HG03460 (cell line): ENCODE results near the gene MOV10L1.

Experiments
- ATAC-seq: cut with Tn5 transposase; IDR thresholded peaks from one replicate; pipeline ENCODE4 v1.9.1; 2021; ENCODE audit not compliant: unreplicated experiment

MOV10L1 gene

GRCh38 chr22:50089682-50090411, at the start of gene MOV10L1:
MOV10L1 (plus strand) TSS chr22:50090006; CDS start chr22:50090089, 83 bp downstream.
- ATAC-seq: no peak

- no peak for ATAC-seq
These were observed 49.1 kb upstream of the MOV10L1 start for GRCh38 chr22:50040717-50041116.

DNA sequence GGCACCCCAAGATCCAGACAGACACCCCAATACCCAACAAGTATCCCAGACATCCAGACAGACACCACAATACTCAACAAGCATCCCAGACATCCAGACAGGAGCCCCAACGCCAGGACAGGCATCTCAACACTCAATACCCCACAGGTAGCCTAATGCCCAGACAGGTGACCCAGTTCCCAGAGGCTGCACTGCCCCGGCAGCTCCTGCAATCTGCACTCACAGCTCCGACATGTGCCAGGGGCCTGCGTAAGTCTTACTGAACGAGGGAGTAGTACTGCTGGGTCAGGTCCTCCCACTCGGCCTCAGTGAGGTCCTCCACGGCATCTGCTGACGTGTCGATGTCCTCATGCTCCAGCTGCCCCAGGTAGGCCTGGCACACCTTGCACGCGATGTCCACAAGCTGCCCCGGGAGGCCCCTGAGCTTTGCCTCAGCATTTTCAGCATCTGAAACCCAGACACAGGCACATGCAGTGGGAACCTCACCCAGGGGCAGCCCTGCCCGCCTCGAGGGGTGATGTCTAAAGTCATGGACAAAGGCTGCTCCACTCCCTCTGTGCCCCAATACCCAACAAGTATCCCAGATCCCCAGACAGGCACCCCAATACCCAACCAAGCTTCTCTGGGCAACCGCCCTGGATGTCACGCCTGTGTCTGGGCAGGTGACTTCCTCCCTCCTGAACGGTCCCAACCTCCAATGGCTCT, 48.3 kb upstream of the MOV10L1 start:
- no peak for ATAC-seq

GRCh38 chr22:50044485-50045118, 45.2 kb upstream of the MOV10L1 start:
- no peak for ATAC-seq

DNA sequence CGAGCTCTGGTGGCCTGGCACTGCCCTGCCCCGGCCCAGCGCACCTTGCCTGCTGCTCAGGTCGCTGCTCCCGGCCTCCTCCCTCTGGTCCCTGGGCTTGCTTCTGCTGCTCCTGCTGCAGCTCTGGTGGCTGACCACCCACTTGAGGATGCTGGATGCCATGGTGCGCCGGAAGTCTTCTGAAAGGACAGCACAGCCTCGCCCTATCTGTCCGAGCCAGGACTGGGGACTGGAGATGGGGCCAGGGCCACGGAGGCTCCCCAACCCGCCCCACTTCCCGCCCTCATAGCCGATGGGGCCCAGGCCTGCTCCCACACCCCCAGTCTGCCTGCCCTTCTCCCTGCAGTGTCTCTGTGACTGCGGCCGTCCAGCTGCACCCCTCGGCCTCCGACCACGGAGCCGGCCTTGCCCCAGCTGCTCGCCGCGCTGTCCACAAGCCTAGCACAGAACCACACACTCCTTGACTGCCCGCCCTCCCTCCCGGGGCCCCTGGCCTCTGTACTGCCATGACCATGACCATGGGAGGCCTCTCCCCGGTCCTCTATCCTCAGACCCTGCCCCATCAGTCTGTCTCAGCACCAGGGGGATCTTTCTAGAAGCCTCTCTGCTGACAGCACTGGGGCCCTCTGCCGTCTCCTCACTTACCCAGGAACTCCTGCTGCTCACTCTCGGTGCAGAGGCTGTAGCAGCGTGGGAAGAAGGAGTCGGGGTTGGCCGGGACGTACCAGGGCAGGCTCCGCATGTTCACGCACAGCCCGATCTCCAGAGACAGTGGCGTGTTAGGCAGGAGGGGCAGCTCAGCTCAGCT, 44.4 kb upstream of the MOV10L1 start:
- ATAC-seq: no peak

GRCh38 chr22:50046019-50046415, 43.8 kb upstream of the MOV10L1 start:
- no peak for ATAC-seq

DNA sequence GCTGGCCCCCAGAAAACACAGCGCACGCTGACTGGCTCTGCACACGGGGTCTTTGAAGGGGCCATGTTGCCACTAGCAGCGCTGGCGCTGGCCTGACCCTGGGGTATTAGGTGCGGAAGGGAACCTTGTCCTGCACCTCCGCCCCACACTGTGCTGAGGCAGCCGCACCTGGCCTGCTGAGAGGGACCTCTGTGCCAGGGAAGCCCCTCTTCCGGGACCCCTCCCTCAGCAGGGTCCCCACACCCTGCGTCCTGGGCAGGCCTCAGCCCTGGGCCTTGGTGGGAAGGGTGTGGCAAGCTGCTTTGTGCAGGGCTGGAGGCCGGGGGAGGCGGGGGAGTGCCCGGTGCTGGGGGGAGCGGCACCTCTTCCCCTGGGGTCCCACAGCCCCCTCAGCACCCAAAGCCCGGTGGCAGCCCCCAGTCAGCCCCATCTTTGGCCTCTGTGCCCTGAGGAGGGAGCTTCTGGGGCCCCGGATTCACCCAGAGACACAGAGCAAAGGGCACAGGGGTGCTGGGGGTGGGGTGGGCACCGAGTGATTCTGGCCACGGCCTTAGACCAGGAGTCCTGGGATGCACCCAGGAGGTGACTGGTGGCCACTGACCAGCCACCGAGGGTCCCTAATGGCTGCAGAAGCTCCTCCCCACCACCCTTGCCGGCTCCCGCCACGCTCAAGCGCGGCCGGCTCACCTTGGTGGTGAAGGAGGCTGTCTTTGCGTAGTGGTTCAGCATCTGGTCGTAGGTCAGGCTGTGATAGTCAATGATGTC, 43.1 kb upstream of the MOV10L1 start:
- no peak for ATAC-seq

DNA sequence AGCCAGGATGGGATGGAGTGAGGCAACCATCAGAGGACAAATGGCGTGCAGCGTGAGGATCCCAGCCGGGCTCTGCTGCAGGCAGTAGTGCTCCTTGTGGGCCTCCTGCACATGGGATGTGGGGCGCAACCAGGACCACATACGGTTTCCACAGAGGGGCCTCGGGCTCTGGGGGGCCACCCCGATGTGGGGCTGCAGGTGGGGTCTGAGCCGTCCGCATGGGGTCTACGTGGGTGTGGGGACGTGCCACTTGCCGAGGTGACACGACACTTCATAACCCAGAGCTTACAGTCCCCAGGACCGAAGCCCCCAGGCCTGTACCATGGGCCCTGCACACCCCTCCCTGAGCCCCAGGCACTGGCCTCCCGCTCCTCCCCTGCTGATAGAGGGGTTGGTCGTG, 42.5 kb upstream of the MOV10L1 start:
- ATAC-seq: no peak

GRCh38 chr22:50048061-50048765, 41.6 kb upstream of the MOV10L1 start:
- ATAC-seq: no peak

GRCh38 chr22:50048836-50049235, 41.0 kb upstream of the MOV10L1 start:
- no peak for ATAC-seq

DNA sequence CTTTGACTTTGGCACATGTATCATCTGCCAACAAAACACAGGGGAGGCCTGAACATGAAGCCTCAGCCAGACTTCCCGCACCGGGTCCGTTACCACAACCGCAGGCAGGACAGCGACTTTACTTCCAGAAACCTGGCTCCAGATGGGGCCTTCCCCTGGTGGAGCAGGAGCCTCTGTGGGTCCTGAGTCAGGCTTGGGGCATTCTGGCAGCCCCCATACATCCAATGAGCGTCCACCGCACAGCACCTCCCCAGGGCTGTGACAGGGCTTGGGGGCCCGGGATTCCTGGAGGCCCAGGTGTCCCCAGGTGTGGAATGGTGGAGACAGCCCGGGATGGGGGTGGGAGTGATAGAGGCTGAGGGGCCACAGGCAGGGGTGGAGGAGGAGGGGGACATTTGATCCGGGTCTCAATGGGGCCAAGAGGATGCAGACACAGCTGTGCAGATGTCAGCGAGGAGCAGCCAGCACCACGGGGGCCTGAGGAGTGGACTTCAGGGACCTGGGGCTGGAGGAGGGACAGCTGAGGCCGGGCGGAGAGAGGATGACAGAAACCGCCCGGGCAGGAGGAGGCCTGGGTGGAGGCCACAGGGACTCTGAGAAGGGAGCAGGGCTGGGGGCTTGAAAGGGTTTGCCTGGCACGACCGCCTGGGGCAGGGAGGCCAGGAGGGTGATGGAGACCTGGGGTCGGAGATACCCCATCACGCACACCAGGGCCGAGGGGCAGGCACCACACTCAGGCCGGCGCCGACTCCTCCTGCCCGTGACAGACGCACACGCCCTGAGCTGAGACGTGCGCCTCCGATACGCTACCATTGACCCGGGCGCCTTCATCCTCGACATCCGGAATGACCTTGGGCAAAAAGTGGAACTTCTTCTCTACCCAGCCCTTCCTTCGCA, 40.3 kb upstream of the MOV10L1 start:
- ATAC-seq: no peak

DNA sequence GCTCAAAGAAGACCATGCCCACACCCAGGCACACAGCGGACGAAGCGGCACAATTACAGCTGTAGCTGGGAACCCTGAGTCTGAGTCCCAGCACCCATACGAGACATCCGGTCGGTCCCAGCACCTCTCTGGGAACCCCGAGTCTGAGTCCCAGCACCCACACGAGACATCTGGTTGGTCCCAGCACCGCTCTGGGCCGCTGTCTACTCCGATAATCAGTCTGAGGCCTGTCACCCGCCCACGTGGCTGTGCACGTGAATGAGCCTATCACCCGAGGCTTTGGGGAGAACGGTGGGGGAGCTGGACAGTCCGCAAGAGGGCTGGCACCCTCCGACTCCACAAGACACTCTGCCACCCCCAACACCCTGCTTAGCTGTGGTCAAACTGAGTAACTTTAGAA, 37.9 kb upstream of the MOV10L1 start:
- ATAC-seq: no peak

GRCh38 chr22:50053861-50054260, 35.9 kb upstream of the MOV10L1 start:
- no peak for ATAC-seq

GRCh38 chr22:50056214-50056972, 33.4 kb upstream of the MOV10L1 start:
- ATAC-seq: no peak

GRCh38 chr22:50057278-50058060, 32.3 kb upstream of the MOV10L1 start:
- no peak for ATAC-seq

DNA sequence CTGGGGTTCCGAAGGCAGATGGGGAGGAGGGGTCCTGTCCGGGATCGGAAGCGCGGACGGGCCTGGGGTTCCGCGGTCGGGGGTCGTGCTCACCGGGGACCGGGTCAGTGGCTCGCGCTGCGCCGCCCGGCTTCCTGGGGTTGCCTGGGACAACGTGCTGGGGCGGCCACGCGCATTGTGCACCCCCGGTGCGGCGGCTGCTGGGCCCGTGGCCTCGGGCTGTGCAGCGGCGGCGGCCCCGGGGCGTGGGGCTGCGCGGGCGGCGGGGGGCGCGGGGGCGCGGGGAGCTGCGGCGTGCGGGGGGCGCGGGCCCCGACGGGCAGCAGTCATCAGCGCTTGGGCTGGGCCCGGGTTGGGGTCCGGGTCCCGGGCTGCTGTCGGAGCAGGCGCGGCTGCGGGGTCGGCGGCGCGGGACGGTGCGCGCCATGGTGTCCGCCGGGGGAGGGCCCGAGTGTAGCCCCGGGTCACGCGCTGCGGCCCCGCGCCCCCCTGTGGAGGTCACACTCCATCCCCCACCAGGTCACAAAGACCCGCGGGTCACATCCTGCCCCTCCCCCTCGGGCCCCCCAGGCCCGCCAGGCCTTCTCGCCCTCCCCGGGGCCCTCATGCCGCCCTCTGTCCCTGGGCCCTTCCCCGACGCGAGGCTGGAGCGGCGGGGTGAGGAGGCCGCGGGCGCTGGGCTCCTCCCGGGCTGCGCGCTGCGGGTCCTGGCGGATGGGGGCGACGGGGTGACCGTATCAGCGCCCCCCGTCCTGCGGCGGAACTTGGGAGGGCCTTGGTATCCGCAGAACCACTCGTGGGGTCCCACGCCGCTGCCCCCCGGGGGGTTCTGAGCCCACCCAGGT, 31.5 kb upstream of the MOV10L1 start, which contains the start of gene TTLL8:
Gene TTLL8 (minus strand): TSS at position 238 of the 845 bp plus-strand sequence.
- no peak for ATAC-seq
